Measurements from ENCODE around the gene TPM1. TPM values are rescaled to one million over a fixed set of nuclear protein-coding genes. Genes with fewer than 3 reads are reported as not detected.

Gene TPM1
- total and polyA plus RNA-seq, 2 of the 4 experiments (the other 2 are of a cell fraction): 661 to 1,623 TPM

DNA sequence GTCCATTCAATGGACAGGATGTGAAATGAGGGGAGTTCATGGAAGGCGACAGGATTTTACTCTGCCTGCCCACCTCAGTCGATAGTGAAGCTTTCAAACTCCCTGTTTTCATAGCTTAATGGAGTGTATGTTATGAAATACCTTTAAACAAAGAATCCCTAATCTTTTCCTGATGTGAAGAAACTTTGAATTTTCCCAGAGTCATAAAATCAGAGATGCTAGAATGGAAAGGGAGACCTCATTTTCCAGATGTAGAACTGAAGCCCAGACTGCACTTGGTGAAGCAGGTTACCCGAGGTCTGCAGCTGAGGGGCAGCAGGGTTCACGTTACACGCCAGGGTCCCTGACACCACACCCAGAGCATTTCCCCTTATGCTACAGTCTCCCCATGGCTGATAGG is 44.4 kb downstream of the TPM1 start:
- no peaks in the 10 kb centered on the region for H3K36me3 ChIP-seq (ENCODE audit: control insufficient read depth, insufficient read depth, low read length)
- peak overlapping the region; percentile 72 for H4K91ac ChIP-seq (ENCODE audit: insufficient read depth, low read depth, low read length)
- H2AFZ ChIP-seq (replicated peaks; ENCODE audit: low read length, poor library complexity): peak overlapping the region; percentile 64
- dilution Hi-C loops (cut with HindIII; ENCODE audit: low sequenced_read_pairs, unreplicated experiment): no loop called here
- peak overlapping the region; percentile 88; the same call in 1 of the 2 replicates for H2AK5ac ChIP-seq (ENCODE audit: low read depth, low read length)
- H2AK9ac ChIP-seq (replicated peaks; ENCODE audit: low read depth, low read length, poor library complexity): peak overlapping the region; percentile 87
- in situ Hi-C loops (cut with MboI; ENCODE audit: low sequenced_read_pairs): no loop called here
- CTCF ChIA-PET: no interaction called here
- H3K4me1 ChIP-seq (ENCODE audit: control insufficient read depth, insufficient read depth, low read length): peaks cover 23% of the 10 kb centered on the region
- H3K9me3 ChIP-seq (ENCODE audit: control insufficient read depth, insufficient read depth, low read length): no peaks in the 10 kb centered on the region
- BruUV-seq (replicated peaks): no TSS peak
- peak overlapping the region; percentile 27; the same call in 1 of the 2 replicates for H3K4me2 ChIP-seq (ENCODE audit: low read depth, low read length)
- no peaks in the 10 kb centered on the region for H4K20me1 ChIP-seq (ENCODE audit: insufficient read depth, low read length)
- intact Hi-C loops (cut with micrococcal nuclease): no loop called here
- peak overlapping the region; percentile 78 for H2BK120ac ChIP-seq (ENCODE audit: low read depth, low read length)
- DNase-seq (no peak), ATAC-seq (ENCODE audit: low read depth) (no peak)
- H3K23ac ChIP-seq (ENCODE audit: low read depth, low read length): peak overlapping the region; percentile 39
- H4K8ac ChIP-seq (ENCODE audit: low read depth in 2 of 2, low read length in 2 of 2): peak overlapping the region; percentile 44 to 82; a peak in 3 of 4 replicates
- peaks cover 13% of the 10 kb centered on the region for H3K9me1 ChIP-seq (ENCODE audit: insufficient read depth, low read length)
- H3K18ac ChIP-seq (ENCODE audit: low read depth, low read length): peak overlapping the region; percentile 33
- H3K14ac ChIP-seq (replicated peaks; ENCODE audit: low read depth, low read length): peak overlapping the region; percentile 82
- H3K27ac ChIP-seq (ENCODE audit: insufficient read depth, low read length): peak overlapping the region; percentile 4; the same call in 1 of the 2 replicates
- peaks cover 0 to 6% of the 10 kb centered on the region in 2 experiments; a peak in 2 of 4 replicates for H3K79me1 ChIP-seq (ENCODE audit: low read depth in 1 of 2, low read length in 2 of 2)
- TF ChIP-seq NFE2L2 (IDR thresholded peaks at IDR 0.05; ENCODE audit: low read depth, low read length) (no peak), FOS (IDR thresholded peaks at IDR 0.05; ENCODE audit: low read depth, low read length) (no peak), ELK1 (IDR thresholded peaks at IDR 0.05; ENCODE audit: borderline replicate concordance, low read depth, low read length) (no peak), RFX5 (IDR thresholded peaks at IDR 0.05; ENCODE audit: low read depth, low read length) (no peak), MAZ (IDR thresholded peaks at IDR 0.05; ENCODE audit: borderline replicate concordance, low read depth, low read length) (no peak), CEBPB (IDR thresholded peaks at IDR 0.05; ENCODE audit: low read depth, low read length) (no peak), CTCF (conservative IDR thresholded peaks at IDR 0.05; ENCODE audit: low read depth, low read length) (no peak), MXI1 (IDR thresholded peaks at IDR 0.05; ENCODE audit: borderline replicate concordance, low read depth, low read length) (no peak)
- TF ChIP-seq, protein P1, sequence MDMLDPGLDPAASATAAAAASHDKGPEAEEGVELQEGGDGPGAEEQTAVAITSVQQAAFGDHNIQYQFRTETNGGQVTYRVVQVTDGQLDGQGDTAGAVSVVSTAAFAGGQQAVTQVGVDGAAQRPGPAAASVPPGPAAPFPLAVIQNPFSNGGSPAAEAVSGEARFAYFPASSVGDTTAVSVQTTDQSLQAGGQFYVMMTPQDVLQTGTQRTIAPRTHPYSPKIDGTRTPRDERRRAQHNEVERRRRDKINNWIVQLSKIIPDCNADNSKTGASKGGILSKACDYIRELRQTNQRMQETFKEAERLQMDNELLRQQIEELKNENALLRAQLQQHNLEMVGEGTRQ (IDR thresholded peaks at IDR 0.05; ENCODE audit: low read depth, low read length): no peak
- H3K4me3 ChIP-seq (ENCODE audit: insufficient read depth, low read depth, low read length): no peak overlapping the region
- H3K56ac ChIP-seq (ENCODE audit: extremely low read depth, insufficient read depth, low read length): no peak overlapping the region
- H2BK15ac ChIP-seq (ENCODE audit: low read depth, low read length): peak overlapping the region; percentile 75; the same call in 2 of the 3 replicates
- no CpG with 5 or more reads among the region's 5 CpGs for WGBS, 2 experiments (ENCODE audit: extremely low coverage in 2 of 2, insufficient read length in 1 of 2)
- peak overlapping the region; percentile 49; the same call in 1 of the 2 replicates for H4K5ac ChIP-seq (ENCODE audit: low read depth, low read length)
- peak overlapping the region; percentile 90 for H2BK20ac ChIP-seq (ENCODE audit: low read depth, low read length)
- no peaks in the 10 kb centered on the region for H3K27me3 ChIP-seq (ENCODE audit: control insufficient read depth, insufficient read depth, low read length)
- H3K9ac ChIP-seq (ENCODE audit: low read depth, low read length): no peak overlapping the region
- POLR2A ChIA-PET (ENCODE audit: unreplicated experiment): interaction anchor here (0.6 kb wide), 1 partner anchor 42 kb away, joined by 3 read pairs; no protein-coding TSS in a partner anchor
- H3K4ac ChIP-seq (ENCODE audit: low read depth, low read length): peak overlapping the region; percentile 85
- peak overlapping the region; percentile 69 for H2BK5ac ChIP-seq (ENCODE audit: low read depth, low read length, poor library complexity, severe bottlenecking)
